WI38 (cell line): ENCODE results near the gene SBDS.

ENCODE experiments used
- H3K4me3 ChIP-seq: 2 replicates; pipeline ENCODE4 v1.5.1; 2011; ENCODE audit warnings: low read depth, mild to moderate bottlenecking, control low read depth, low read length
- TF ChIP-seq, protein P1 (sequence below): IDR thresholded peaks from 2 replicates; pipeline ENCODE4 v1.5.1; 2012; ENCODE audit warnings: low read depth, mild to moderate bottlenecking, control low read depth, low read length

Gene SBDS

DNA sequence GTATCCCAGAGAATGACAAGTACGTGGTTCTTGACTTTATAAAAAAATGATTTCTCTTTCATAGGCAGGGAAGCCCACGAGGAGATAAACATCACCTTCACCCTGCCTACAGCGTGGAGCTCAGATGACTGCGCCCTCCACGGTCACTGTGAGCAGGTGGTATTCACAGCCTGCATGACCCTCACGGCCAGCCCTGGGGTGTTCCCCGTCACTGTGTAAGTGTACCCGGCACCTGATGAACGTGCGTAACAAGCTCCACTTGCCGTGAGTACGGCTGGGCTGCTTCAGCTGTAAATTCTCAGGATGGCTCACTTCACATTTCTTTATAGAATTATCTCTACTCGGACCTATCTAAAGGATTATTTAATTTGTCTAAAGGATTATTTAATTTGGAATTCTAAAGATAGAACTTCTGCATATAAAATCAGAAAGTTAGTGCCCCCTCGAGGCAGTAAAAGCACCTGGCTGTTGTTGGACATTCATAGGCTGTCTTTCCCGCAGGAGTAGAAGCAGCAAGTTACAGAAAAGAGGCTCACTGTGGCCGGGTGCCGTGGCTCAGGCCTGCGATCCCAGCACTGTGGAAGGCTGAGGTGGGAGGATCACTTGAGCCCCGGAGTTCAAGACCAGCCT lies 46.8 kb downstream of the SBDS start:
- TF ChIP-seq, protein P1, sequence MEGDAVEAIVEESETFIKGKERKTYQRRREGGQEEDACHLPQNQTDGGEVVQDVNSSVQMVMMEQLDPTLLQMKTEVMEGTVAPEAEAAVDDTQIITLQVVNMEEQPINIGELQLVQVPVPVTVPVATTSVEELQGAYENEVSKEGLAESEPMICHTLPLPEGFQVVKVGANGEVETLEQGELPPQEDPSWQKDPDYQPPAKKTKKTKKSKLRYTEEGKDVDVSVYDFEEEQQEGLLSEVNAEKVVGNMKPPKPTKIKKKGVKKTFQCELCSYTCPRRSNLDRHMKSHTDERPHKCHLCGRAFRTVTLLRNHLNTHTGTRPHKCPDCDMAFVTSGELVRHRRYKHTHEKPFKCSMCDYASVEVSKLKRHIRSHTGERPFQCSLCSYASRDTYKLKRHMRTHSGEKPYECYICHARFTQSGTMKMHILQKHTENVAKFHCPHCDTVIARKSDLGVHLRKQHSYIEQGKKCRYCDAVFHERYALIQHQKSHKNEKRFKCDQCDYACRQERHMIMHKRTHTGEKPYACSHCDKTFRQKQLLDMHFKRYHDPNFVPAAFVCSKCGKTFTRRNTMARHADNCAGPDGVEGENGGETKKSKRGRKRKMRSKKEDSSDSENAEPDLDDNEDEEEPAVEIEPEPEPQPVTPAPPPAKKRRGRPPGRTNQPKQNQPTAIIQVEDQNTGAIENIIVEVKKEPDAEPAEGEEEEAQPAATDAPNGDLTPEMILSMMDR: no peak
- no peak overlapping the region for H3K4me3 ChIP-seq

DNA sequence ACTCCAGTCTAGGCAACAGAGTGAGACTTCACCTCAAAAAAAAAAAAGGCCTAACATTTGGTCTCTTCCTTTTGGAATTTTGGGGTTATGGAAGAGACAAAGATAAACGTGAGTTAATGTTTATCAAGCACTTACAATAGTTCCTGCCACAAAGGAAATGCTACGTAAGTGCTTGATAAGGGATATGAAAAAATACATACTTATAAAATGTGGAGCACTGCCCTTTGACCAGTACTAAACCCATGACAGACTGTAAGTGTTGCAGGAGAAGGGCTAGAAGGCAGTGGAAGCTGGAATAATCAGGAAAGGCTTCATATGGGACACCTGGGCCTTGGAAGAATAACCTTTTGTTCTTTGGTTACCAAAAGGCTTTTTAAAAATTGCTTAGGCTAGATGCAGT lies 48.8 kb downstream of the SBDS start:
- TF ChIP-seq, protein P1: no peak
- H3K4me3 ChIP-seq: no peak overlapping the region

DNA sequence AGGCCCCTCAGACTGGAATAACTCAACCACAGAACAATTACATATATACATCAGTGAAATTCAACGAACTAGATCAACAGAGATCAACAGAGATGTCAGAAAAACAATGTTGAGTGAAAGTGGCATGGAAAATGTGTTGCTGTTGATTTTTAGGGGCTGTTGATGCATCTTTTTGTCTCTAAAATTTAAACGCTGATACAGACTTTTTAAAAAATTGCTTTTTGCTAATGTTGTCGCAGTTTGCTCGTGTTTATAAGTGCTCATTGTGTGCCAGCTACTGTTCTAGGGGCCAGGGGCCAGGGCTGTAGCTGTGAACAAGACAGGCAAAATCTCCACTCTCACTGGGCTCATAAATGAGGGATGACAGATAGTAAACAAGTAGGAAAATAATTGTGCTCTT lies 56.1 kb downstream of the SBDS start:
- no peak overlapping the region for H3K4me3 ChIP-seq
- TF ChIP-seq, protein P1: no peak

DNA sequence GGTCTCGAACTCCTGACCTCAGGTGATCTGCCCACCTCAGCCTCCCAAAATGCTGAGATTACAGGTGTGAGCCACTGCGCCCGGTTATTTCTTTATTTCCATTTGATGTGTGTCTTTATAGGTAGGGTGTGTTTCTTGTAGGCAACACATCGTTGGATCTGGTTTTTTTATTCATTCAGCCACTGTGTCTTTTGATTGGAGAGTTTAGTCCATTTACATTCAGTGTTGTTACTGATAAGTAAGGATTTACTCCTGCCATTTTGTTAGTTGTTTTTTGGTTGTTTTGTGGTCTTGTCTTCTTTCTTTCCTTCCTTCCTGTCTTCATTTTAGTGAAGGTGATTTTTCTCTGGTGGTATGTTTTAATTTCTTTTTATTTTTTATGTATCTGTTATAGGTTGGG lies 57.4 kb downstream of the SBDS start:
- TF ChIP-seq, protein P1: no peak
- no peak overlapping the region for H3K4me3 ChIP-seq
